ENCODE data around the gene MYO3A.
"Not testable (repeated sequence)": the region's sequence is repeated elsewhere in the genome, so short reads cannot be mapped to it uniquely, and the experiment has no call there.

The MYO3A gene

DNA sequence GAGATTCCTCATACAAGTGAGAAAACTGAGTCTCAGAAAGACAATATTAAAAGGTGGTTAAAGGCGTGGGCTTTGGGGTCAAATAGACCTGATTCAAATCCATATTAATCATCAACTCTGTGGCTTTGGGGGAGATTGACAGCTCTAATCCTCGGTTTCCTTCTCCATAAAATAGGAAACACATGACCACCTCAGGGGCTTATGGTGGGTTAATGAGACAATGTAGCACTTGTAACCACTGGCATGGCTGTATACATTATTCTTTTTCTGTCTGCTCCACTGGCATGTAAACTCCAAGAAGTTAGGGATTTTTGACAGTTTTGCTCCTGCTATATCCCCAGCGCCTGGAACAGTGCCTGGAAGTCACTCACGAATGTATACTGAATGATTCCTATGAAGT is 161.8 kb downstream of the MYO3A start:
- no peak for DNase-seq

DNA sequence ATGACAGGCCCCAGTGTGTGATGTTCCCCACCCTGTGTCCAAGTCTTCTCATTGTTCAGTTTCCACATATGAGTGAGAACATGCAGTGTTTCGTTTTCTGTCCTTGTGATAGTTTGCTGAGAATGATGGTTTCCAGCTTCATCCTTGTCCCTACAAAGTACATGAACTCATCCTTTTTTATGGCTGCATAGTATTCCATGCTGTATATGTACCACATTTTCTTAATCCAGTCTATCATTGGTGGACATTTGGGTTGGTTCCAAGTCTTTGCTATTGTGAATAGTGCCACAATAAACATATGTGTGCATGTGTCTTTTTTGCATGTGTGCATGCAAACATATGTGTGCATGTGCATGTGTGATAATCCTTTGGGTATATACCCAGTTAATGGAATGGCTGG is 163.5 kb downstream of the MYO3A start:
- not testable (repeated sequence) for DNase-seq

DNA sequence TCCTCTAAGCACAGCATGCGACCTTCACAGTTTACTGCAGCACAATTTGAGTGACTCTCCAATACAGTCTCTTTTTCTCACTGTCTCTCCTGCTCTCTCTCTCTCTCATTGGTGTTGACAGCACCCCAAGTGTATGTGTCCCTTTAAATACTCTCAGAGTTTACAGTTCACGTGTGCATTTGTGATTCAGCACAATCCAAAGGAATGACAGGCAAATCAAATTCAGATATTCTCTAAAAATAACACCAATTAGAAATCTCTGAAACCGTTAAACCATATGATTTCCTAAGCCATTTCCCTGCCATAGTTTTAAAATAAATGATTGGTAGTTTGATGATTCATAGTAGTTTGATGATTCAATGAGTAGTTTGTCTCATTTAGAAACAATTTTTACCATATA is 178.5 kb downstream of the MYO3A start:
- DNase-seq, result no peak

DNA sequence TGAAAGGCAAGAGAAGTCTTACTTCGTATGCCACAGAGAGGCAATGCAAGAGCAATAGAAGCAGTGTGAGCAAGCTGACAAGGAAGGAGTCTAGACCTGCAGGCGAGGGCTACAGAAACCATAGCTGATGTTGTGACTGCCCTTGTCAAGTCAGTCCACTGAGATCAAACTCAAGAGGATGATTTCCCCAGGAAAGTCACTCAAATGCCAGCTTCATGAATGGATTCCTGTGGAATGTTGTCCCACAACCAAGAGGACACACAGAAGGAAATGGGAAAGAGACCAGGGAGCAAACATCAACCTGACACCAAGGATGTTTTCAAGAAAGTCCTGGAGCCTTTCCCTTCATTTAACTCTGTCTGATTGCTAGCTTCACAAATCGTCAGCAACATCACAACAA is 204.6 kb downstream of the MYO3A start:
- no peak for DNase-seq

DNA sequence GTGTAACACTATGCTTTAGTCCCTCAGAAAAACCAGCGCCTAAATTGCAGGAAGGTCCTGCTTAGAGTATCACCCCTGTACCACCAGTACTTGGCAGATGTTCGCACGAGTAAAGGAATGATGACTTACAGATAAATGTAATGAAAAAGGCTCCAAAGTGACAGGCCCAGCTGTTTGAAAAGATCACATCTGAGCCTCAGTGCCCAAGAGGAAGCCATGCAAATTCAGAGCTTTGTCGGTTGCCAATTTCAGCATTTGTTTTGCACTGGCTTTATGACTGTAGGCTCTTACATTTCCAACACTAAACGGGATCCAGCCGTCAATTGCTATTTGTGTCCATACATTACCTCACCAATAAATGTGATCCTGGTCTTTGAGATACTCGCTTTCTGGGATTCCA is 222.0 kb downstream of the MYO3A start:
- DNase-seq, result no peak

DNA sequence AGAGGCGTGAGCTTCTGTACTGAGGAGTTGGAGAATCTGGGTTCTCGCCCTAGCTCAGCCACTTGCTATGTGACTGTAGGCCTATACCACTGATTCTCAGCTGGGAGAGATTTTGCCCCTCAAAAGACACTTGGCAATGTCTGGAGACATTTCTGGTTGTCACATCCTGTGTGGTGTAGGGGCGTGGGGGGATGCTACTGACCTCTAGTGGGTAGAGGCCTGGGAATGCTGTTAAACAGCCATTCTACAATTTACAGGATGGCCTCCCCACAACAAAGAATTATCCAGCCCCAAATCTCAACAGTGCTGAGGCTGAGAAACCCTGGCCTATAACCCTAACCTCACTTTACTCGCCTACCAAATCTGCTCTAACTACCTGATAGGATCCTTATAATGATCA is 223.7 kb downstream of the MYO3A start:
- no peak for DNase-seq

DNA sequence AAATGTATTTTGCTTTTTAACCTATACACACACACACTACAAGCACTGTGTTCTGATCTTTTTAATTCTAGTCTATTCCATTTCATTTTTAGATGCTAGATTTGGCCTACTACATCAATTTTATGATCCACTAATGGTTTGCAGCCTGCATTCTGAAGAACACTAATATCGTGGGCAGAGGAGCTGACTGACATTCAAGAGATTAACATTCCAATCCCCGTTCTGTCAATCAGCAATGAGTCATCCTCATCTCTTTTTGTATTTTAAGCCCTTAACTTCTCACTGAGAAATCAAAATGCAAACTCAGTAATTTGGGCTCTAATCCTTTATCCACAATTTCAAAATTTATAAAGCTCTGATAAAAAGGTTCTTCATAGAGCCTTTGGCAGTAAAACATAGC is 235.4 kb downstream of the MYO3A start:
- no peak for DNase-seq

DNA sequence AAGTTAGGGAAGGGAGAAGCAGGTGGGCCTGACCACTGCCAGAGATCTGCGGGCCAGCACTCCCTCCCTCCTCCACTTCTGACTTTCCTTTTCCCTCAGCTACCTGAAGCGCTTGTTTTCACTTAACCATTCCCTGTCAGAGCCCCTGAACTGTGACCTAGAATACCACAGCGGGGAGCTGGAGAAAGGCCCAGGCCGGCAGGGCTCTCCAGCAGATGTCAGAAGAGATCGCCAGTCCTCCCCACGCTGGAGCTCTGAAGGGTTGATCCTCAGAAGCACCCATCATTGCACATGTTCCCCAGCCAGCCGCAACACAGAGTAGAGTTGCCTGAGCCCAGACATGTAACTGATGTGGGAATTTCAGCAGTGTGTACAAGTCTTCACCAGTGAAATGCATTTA is 238.1 kb downstream of the MYO3A start:
- DNase-seq, result no peak

DNA sequence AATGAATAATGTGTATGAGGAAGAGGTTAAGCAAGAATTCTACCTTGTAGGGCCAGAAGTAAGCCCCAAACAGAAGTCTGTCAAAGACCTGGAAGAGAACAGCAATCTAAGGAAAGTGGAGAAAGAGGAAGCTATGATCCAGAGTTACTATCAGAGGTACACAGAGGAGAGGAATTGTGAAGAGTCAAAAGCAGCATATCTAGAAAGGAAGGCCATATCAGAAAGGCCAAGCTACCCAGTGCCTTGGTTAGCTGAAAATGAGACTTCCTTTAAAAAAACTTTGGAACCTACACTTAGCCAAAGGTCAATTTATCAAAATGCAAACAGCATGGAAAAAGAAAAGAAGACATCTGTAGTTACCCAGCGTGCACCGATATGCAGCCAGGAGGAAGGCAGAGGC is 239.8 kb downstream of the MYO3A start:
- DNase-seq, result no peak

DNA sequence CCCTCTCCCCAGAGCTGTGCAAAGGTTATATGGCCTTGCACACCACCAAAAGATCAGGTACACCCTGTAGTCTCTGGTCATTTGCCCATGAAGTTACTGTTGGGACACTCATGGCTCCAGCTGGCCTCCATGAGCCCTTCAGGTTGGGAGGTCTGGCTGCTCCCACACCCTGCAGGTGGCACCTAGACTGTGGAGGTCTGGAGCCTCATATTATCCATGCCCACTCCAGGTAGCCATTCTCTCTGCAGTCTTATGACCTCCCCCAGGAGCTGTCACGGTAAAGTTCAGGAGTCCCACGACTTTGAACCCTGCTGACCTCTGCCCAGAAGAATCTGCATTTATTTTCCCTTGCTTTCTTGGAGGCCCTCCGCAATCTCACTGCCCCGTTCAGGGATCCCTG is 243.3 kb downstream of the MYO3A start:
- DNase-seq, result no peak

DNA sequence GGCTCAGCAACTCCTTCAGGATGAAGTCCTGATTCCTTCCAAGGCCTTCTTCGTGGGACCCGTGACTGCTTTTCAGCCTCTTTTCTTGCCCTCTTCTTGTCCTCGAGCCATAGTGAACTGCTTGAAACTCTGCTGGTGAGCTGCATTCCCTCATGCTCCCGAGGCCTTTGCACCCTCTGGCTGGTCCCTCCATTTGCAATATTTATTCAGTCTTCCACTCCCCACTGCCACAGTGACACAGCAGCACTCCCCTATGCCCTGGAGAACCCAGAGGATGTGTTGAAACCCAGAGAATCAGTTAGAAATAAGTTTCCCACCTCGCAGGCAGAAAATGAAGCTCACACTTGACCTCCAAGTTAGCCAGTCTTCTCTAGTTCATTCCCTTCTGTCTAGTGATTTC is 260.2 kb downstream of the MYO3A start:
- no peak for DNase-seq

DNA sequence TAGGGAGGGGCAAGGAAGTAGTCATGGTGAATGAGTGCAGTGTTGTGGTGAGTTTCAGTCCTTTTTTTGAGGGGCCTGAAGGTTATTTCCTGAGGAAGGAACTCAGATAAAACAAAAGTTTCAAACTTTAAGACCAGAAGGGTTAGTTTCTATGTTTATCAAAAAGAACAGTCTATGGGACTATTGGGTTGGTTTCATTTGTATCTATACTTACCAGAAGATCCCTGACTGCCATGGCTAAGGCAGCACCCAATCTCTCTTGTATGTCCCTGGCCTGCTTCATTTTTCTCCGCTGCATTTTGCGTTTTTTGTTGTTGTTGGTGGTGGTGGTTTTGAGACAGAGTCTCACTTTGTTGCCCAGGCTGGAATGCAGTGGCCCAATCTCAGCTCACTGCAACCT is 263.2 kb downstream of the MYO3A start:
- DNase-seq, result no peak

DNA sequence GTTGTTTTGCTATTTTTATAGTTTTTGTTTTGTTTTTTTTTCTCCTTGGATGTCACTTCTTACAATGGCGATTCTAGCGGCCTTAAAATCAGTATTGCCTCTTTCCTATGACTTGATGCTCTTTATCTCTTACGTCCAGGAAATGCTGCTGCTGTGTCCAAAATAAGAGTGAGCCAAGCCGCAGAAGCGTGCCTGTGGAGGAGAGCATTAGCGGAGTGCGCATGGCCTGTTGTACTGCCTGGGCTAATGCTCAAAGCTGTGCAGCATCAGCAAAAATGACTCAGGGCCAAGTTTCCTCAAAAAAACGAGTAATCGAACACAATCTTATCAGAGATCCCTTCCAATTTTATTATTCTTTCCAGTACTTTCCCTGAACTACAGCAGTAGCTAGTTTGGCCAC is 264.1 kb downstream of the MYO3A start:
- DNase-seq, result no peak

DNA sequence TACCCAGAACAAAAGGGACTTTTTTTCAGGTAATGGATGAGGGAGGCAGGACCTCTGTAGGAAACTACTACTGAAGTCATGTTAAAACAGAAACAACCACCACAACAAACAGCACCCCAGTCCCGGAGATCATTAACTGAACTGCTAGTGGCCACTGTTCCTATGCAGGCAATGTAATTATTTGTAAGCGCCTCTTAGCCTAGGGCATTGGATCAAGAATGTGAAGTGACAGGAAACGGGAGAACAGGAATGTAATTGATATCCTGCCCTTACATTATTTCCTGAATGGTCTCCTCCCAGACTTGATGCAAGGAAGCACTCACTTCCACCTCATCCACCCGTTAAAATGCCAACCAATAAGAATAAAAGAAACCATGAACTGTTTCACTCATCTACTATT is 265.8 kb downstream of the MYO3A start:
- DNase-seq, result peak; percentile 28

DNA sequence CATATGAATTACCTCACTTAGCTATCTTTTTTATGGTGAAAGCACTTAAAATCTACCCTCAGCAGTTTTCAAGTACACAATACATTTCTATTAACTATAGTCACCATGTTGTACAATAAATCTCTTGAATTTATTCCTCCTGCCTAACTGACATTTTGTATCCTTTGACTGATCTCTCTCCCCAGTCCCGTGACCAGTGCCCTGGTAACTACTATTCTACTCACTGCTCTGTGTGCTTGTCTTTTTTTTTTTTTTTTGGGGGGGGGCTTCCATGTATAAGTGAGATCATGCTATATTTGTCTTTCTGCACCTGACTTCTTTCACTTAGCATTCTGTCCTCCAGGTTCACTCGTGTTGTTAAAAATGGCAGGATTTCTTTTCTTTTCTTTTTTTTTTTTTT is 271.2 kb downstream of the MYO3A start:
- DNase-seq, result no peak

DNA sequence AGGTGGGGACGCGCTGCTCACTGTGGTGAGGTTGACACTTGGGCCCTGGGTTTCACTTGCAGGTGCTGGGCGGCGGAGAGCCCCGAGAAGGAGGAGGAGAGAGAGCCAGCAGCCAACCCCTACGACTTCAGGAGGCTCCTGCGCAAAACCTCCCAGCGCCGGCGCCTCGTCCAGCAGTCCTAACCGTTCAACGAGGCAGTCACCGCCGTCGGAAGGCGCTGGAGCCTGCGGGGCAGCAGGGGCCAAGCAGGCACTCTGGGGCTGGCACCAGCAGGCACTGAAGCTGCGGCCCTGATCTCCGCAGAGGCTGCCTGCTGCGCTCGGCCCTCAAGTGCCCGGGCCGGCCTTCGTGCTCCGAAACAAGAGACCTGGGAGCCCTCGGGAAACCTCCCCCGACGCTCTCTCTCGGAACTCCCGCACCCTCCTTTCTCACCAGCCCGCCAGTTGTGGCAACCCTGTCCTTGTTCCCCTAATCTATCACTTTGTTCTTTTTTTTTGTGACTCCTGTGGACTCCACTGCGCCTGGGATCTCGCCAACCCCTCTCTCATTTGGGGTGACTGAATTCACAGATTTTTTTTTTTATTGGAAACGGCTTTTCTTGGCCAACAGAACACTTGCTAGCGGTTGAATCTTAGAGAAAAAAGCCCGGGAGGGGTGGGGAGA is 277.9 kb downstream of the MYO3A start:
- DNase-seq, result no peak

DNA sequence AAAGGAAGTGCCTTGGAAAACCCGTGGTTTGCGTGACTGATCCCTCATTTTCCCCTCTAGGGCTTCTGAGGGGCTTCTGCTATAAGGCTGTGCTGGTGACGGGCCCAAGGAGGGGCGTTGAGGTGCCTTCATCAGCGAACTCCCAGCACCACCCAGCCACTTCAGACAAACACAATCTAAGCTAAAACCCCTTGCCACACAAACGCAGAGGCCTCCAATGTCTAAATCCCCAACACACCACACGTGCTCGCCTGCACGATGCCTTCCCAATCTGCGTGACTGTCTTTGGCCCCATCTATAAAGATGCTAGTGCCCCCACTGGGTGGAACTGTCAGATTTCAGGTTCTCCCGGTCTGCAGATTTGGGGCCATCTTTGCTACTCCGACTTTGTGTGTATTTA is 278.5 kb downstream of the MYO3A start:
- no peak for DNase-seq

DNA sequence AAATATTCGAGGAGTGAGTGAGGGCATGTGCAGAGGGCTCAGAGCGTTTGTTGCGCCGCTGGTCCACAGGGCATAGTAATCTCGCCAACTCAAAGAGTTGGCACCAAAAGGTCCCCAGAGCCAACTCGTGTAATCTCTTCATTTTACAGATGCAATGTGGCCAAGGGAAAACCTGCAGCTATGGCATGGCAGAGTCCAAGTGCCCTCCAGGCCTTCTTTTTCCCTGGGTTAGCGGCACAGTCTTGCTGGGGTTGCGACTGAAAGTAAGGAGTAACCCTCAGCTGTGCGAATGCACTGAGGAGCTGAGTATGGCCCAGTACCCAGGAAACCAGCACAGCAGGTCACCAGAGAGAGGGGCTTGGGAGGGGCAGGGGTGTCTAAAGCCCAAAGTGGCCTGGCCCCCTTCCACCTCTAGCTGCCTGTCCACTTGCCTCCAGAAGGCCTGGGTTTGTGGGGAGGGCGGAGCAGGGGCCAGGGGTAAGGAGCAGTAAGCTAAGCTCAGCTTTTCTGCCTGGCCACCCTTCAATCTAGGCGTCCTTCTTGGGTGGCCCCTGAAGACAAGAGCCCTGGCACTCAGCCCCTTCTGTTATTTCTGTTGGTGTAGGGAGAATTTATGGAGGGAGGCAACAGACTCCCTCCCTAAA is 279.2 kb downstream of the MYO3A start:
- no peak for DNase-seq

DNA sequence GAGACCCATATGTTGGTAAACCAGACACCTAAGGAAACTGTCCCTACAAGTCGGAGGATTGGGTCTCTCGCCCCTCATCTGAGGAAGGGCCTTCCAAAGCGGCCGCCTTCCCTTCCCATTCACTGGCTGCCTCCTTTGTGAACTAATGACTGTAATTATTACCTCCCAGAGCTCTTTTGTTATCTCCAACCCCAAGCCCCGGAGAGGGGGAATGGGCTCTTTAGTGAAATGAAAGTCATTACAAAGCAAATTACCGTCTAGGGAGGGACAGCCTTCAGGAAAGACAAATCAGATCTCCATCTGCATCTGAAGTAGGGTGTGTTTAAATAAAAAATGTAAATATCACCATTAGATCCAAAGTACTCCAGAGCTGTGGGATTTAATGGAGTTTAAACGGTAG is 280.0 kb downstream of the MYO3A start:
- peak; percentile 92 for DNase-seq

DNA sequence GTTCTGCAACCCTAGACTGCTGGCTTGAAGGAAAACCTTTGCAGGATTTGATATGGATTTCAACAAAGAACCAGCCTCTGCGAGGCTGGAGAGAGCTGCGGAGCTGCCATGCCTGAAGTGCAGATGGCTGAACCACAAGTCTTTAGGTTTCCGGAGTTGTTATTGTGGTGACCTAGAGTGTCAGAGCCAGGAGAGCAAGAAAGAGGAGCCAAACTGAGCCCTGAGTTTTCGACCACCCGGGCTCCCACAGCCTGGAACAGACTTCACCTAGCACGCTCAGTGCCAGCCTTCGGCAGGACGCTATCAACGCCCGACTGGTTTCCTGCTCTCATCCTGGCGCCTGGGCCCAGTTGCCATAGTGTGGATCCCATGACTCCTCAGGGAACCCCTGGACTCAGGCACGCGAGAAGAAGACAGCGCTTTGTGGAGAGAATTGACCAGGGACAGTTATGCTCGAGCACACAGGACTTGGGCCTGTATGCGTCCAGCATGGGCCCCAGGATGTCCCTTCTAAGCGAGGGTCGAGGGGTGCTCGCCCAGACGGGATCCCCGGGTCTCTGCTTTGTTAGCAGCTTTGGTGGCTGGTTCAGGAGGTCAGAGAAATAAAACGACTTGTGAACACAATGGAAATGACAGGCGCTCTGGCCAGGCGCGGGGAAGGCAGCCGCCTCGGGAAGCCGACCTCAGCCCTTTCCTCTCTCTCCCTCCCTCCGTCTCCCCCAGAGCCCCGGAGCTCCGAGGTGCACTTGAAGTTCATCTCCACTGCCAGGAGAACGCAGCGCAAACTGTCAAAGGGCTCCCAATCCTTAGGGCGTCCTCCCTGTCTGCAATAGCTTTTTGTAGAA is 280.7 kb downstream of the MYO3A start:
- no peak for DNase-seq

DNA sequence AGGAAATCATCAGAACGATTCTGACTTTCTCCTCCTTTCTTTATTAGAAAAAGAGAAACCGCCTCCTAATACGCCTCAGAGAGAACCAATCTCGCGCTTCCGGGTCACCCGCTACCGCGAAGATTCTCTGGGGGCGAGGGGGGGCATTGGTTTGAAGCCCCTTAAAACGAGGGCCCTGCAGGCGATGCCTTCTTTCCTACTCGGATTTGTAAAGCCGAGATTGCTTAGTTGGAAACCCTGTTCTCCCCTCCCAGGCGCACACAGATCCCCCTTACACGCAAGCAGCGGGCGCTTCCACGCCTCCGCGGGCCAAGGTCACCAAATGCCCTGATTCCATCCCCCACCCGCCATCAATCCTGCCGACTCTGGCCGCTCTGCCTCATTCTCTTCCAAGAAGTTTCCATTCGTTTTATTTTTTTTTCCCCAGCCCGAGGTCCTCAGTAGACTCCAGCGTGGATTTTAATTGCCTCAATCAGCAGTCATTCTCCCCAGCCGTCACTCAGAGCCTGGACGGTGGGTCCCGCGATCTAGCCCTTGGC is 281.4 kb downstream of the MYO3A start:
- DNase-seq, result no peak

DNA sequence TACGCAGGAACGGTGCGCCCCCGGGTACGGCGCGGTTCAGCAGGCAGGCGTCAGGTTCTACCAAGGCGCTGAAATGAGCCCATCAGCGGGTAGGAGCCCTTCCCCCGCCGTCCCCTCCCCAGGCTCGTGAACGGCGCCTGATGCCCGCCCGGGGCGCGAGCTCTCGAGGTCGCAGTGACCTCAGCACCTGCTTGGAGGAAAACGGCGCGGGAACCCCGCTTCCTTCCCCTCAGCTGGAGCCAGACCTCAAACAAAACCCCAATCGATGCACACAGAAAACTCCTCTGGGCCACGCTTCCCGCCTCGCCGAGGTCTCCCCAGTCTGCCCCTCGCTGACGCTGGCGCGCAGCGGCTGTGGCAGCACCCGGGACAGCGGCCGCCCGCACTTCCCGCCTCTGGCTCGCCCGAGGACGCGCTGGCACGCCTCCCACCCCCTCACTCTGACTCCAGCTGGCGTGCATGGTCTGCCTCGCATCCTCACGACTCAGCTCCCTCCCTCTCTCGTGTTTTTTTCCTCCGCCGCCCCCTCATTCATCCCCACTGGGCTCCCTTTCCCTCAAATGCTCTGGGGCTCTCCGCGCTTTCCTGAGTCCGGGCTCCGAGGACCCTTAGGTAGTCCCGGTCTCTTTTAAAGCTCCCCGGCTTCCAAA is 282.0 kb downstream of the MYO3A start:
- DNase-seq, result peak; percentile 72
